B cell (primary cell): ENCODE data around the gene CBX3. TPM values are rescaled to one million over a fixed set of nuclear protein-coding genes. Genes with fewer than 3 reads are reported as not detected.
A peak's percentile ranks its signal among the peaks of the same experiment; 100 is the strongest.

Experiments used
- ATAC-seq: fragments of 200-7000 bp; cut with Tn5 transposase; one replicate; pipeline ENCODE4 v1.10.0; 2021; ENCODE audit warnings: low read depth, mild to moderate bottlenecking, moderate number of reproducible peaks, moderate library complexity
- CTCF ChIA-PET: fragments of 350-600 bp; sonication (Branson Sonifier 250); formaldehyde crosslinking; loops from one replicate; lab custom pipeline; 2021; ENCODE audit warnings: antibody characterized with exemption, inconsistent platforms; lab: Charles Lee
- POLR2A ChIA-PET: fragments of 350-600 bp; sonication (Branson Sonifier 250); formaldehyde crosslinking; loops from one replicate; lab custom pipeline; 2021; ENCODE audit warnings: antibody characterized with exemption; lab: Charles Lee
- DNase-seq: peaks from one replicate; pipeline ENCODE4 v3.0.0; 2013
- H2AFZ ChIP-seq: 2 replicates; pipeline ENCODE4 v1.6.1; 2012; ENCODE audit warnings: mild to moderate bottlenecking, low read depth, low read length; ENCODE audit not compliant: insufficient read depth, poor library complexity, severe bottlenecking
- H3K27ac ChIP-seq, 2 donors: 1 replicate in 1 of 2; 2 replicates in 1 of 2; pipeline ENCODE4 v1.5.1; 2012 to 2013; ENCODE audit warnings: low read length in 2 of 2, mild to moderate bottlenecking in 2 of 2, moderate library complexity in 1 of 2
- H3K27me3 ChIP-seq, 4 experiments: fragments of 200-600 bp in 1 of 4; sonication (generic) in 1 of 4; replicated peaks in 1 of 4; 1 replicate in 2 of 4; 2 replicates in 2 of 4; pipeline versions ENCODE4 v1.6.1 to v1.7.0; 2013 to 2016; ENCODE audit warnings: low read length in 3 of 4, mild to moderate bottlenecking in 2 of 4, mixed read lengths in 1 of 4, moderate library complexity in 1 of 4; ENCODE audit not compliant: insufficient read depth in 4 of 4, control insufficient read depth in 3 of 4; ENCODE audit errors: control extremely low read depth in 1 of 4
- H3K36me3 ChIP-seq, 2 experiments: replicated peaks in 1 of 2; 1 replicate in 1 of 2; 2 replicates in 1 of 2; pipeline versions ENCODE4 v1.6.1 to v1.7.1; 2013; ENCODE audit warnings: low read length in 1 of 2; ENCODE audit not compliant: insufficient read depth in 2 of 2, control insufficient read depth in 1 of 2; ENCODE audit errors: control extremely low read depth in 1 of 2, extremely low read depth in 1 of 2
- H3K4me1 ChIP-seq, 2 donors: fragments of 200-600 bp in 1 of 2; sonication (generic) in 1 of 2; 1 replicate in 1 of 2; 2 replicates in 1 of 2; pipeline versions ENCODE4 v1.5.1 to v1.6.1; 2013 to 2017; ENCODE audit warnings: low read length in 2 of 2; ENCODE audit not compliant: control insufficient read depth in 2 of 2, insufficient read depth in 2 of 2
- H3K4me2 ChIP-seq: replicated peaks from 2 replicates; pipeline ENCODE3; 2012; ENCODE audit warnings: mild to moderate bottlenecking, low read depth, low read length; ENCODE audit not compliant: poor library complexity, severe bottlenecking
- H3K4me3 ChIP-seq, 5 experiments: fragments of 200-600 bp in 1 of 5; sonication (generic) in 1 of 5; 1 replicate in 3 of 5; 2 replicates in 2 of 5; pipeline versions ENCODE4 v1.5.1 to v1.7.0; 2011 to 2016; ENCODE audit warnings: low read length in 4 of 5, mild to moderate bottlenecking in 4 of 5, low read depth in 2 of 5, control low read depth in 1 of 5, moderate library complexity in 1 of 5; ENCODE audit not compliant: insufficient read depth in 1 of 5; ENCODE audit errors: control extremely low read depth in 1 of 5, extremely low read depth in 1 of 5
- H3K79me2 ChIP-seq: fragments of 200-600 bp; sonication (generic); one replicate; pipeline ENCODE4 v1.6.0; 2016; ENCODE audit warnings: low read length; ENCODE audit not compliant: control insufficient read depth, insufficient read depth
- H3K9ac ChIP-seq: fragments of 200-600 bp; sonication (generic); 2 replicates; pipeline ENCODE4 v1.6.1; 2017; ENCODE audit warnings: mild to moderate bottlenecking, low read length, moderate library complexity
- H3K9me3 ChIP-seq, 3 donors: one replicate each; pipeline versions ENCODE4 v1.6.1 to v1.7.1; 2013; ENCODE audit warnings: low read length in 2 of 3; ENCODE audit not compliant: control insufficient read depth in 2 of 3, insufficient read depth in 1 of 3; ENCODE audit errors: control extremely low read depth in 1 of 3
- H4K20me1 ChIP-seq: 2 replicates; pipeline ENCODE4 v1.6.0; 2012; ENCODE audit warnings: mild to moderate bottlenecking, low read length; ENCODE audit not compliant: insufficient read depth, control insufficient read depth, poor library complexity, severe bottlenecking
- H3K27ac Mint-ChIP-seq: one replicate; pipeline ENCODE4 v1.8.0; 2021; ENCODE audit warnings: mixed read lengths
- H3K27me3 Mint-ChIP-seq: one replicate; pipeline ENCODE4 v1.8.0; 2021; ENCODE audit warnings: mixed read lengths
- H3K4me1 Mint-ChIP-seq: one replicate; pipeline ENCODE4 v1.8.0; 2021; ENCODE audit warnings: mixed read lengths
- H3K4me3 Mint-ChIP-seq: one replicate; pipeline ENCODE4 v1.8.0; 2021; ENCODE audit warnings: mixed read lengths
- H3K9me3 Mint-ChIP-seq: one replicate; pipeline ENCODE4 v1.8.0; 2022; ENCODE audit warnings: mixed read lengths; ENCODE audit not compliant: insufficient read depth
- CTCF ChIP-seq: fragments of 200-600 bp; IDR thresholded peaks from one replicate; pipeline ENCODE4 v1.8.0; 2022; ENCODE audit warnings: antibody characterized with exemption, mild to moderate bottlenecking
- EZH2 ChIP-seq: IDR thresholded peaks from 2 replicates; pipeline ENCODE4 v1.6.1; 2012; ENCODE audit warnings: borderline replicate concordance, low read depth, mild to moderate bottlenecking, moderate library complexity, low read length; ENCODE audit not compliant: insufficient read depth, poor library complexity, severe bottlenecking
- WGBS: methylation state at CpG from one replicate; pipeline ENCODE4 v1.1.5; 2013; ENCODE audit warnings: missing lambda C conversion rate; ENCODE audit not compliant: insufficient coverage; 5-methylcytosine and 5-hydroxymethylcytosine counted together
- intact Hi-C: fragments of 100-400 bp; cut with micrococcal nuclease; formaldehyde crosslinking; loops from one replicate; pipeline ENCODE4 v1.10.0; 2022
- polyA plus RNA-seq: library from polyadenylated mRNA; depleted of rRNA; stranded (reverse); fragments of >200 nt; gene quantifications from 2 replicates; pipeline ENCODE4 v1.2.3, GENCODE V29; 2012
- total RNA-seq, 2 donors: library from RNA; stranded (reverse); fragments of 120-200 nt in 1 of 2; gene quantifications; 1 replicate in 1 of 2; 2 replicates in 1 of 2; pipeline versions ENCODE4 v1.2.3 to v1.2.4, GENCODE V29; 2013 to 2022

Gene CBX3
- total and polyA plus RNA-seq, 2 donors (not counting 1 experiment from before 2014, with no cell fraction given) = 43.9 to 126 TPM

GRCh38 chr7:26191974-26192479, 9.5 kb upstream of the CBX3 start:
- no peaks in the 10 kb centered on the region for H3K27me3 ChIP-seq
- H3K79me2 ChIP-seq = peaks cover 66% of the 10 kb centered on the region
- Mint-ChIP-seq H3K27me3 (no peaks in the 10 kb centered on the region), H3K4me3 (peak overlapping the region; percentile 59), H3K4me1 (peaks cover 89% of the 10 kb centered on the region), H3K27ac (peak overlapping the region; percentile 84), H3K9me3 (no peaks in the 10 kb centered on the region)
- intact Hi-C loops = loop anchor here (2.0 to 10.0 kb wide), 2 partner anchors 35 to 973 kb away; partner anchors contain the start of gene HOXA9
- DNase-seq = no peak
- TF ChIP-seq CTCF (no peak), EZH2 (no peak)
- peak overlapping the region; percentile 45 for H3K4me2 ChIP-seq
- H3K27ac ChIP-seq = no peak overlapping the region
- no peak overlapping the region for H3K9ac ChIP-seq
- no peak for ATAC-seq
- H3K4me3 ChIP-seq = peak overlapping the region in 1 of 5 experiments; percentile 20
- CTCF ChIA-PET = interaction anchor here (0.6 to 5.1 kb wide), 17 partner anchors 10 to 299 kb away, joined by 3 to 50 read pairs (median 5); partner anchors contain the start of genes CBX3 and NFE2L3
- H3K9me3 ChIP-seq = no peaks in the 10 kb centered on the region
- peaks cover 54 to 57% of the 10 kb centered on the region in 2 donors for H3K4me1 ChIP-seq
- POLR2A ChIA-PET = interaction anchor here (0.7 to 1.5 kb wide), 4 partner anchors 9 to 81 kb away, joined by 3 to 4 read pairs (median 4); partner anchors contain the start of genes CBX3 and HNRNPA2B1
- H4K20me1 ChIP-seq = peaks cover 92% of the 10 kb centered on the region
- no peak overlapping the region for H2AFZ ChIP-seq
- H3K36me3 ChIP-seq = peaks cover 4 to 86% of the 10 kb centered on the region in 2 experiments
- no CpG with 5 or more reads among the region's 1 CpG for WGBS
